Fibroblast of villous mesenchyme (primary cell): ENCODE data around the gene TGFBR3. TPM values are rescaled to one million over a fixed set of nuclear protein-coding genes. Genes with fewer than 3 reads are reported as not detected.

Experiments
- DNase-seq: peaks from one replicate; pipeline ENCODE4 v3.0.0-alpha.2; 2010; ENCODE audit warnings: low read depth
- H3K4me3 ChIP-seq: 2 replicates; pipeline ENCODE4 v1.5.1; 2011; ENCODE audit warnings: low read depth, mild to moderate bottlenecking, low read length
- CTCF ChIP-seq: IDR thresholded peaks from 2 replicates; pipeline ENCODE4 v1.5.1; 2012; ENCODE audit warnings: low read depth, mild to moderate bottlenecking, low read length; ENCODE audit not compliant: insufficient read depth
- total RNA-seq: library from RNA; depleted of rRNA; stranded (reverse); fragments of >200 nt; gene quantifications from 2 replicates; pipeline ENCODE4 v1.2.3, GENCODE V29; 2012

The TGFBR3 gene
- total RNA-seq, 1 donor: 17.7 TPM

DNA sequence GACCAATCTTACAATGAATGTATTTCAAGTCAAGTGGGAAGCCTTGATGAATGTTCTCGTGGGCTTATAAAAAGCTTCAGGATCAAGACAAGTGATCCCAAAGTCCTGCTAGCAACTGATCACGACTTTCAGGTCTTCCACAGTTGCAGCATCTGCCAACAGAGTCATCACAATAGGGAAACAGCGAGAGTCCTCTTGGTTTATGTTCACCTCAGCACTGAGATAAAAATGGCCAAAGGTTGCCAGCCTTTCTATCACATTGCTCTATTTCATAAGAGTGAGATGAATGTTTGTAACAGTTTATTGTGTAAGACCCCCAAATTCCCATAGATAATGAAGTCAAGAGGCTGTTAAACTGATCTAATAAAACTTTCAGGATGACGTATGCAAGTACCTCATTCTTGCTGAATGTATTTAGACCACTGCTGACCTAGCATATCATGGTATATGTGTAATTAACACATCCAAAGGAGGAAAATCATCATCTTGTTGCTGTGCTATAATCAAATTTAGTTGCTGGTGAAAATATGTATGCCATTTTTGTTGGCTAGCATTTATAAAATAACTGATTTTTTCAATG is 150.6 kb downstream of the TGFBR3 start:
- no peak for TF ChIP-seq CTCF
- H3K4me3 ChIP-seq: no peak overlapping the region
- DNase-seq: peak; percentile 91

- no peak overlapping the region for H3K4me3 ChIP-seq
- no peak for TF ChIP-seq CTCF
These were observed 151.2 kb downstream of the TGFBR3 start for GRCh38 chr1:91734761-91735160.

DNA sequence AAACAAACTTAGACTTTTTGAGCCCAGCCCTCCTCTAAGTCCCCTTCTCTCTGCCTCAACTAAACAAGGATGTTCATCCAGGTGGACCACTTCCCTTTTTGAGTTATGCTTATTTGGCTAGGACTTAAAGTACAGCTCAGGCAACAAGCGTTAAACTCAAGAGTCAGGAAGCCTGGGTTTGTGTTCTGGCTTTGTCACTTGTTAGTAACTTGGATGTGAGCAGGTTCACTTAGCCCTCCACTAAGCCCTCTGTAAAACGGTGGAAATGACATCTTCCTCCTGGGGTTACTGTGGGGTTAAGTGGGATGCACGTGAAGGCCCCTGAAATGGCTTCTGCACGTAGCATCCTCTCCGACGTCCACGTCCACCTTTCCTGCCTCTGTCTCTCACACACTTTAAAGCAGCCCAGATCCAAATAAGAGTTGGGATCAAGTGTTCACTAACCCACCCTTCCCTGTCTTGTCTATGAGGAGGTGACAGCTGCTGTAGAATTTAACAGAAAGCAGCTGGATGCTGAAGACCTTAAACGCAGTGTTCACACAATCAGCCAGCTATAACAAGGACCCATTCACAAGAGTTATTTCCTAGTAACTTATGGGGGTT is 152.7 kb downstream of the TGFBR3 start:
- no peak for DNase-seq
- H3K4me3 ChIP-seq: no peak overlapping the region
- TF ChIP-seq CTCF: no peak

More at GRCh38 chr1:91734761-91735160, 151.2 kb downstream of the TGFBR3 start:
- no peak for DNase-seq

DNA sequence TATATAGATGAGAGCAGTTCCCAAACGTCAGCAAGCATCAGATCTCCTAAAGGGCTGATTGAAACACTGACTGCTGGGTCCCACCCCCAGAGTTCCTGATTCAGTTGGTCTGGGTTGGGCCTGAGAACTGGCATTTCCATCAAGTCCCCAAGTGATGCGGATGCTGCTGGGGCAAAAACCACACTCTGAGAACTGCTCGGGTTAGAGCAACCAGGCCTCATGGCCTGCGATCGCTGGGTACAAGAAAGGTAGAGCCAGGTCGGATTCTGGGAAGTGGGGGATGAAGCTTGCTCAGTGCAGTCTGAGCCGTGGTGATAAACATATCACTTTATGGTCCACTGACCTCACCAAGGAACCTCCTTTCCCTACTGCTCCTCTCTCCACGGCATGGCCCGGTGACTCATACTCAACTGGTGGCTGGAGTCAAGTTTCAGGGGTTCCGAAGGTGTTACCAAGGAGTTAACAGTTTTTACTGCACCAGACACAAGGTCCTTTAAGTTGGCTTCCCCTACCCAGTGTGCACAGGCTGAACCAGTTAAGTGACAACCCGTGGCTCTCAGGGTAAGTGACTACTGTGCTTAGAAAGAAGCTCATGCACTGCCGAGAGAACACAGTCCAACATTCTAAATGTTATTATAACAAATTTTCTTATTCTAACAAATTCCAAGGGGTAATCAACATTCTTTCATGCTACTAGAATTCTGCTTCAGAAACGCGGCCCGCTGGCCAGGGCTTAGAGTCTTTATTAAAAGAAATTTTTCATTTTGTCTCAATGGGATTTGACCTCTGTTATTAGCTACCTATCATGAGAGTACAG is 153.5 kb downstream of the TGFBR3 start:
- peak; percentile 90 for DNase-seq
- no peak overlapping the region for H3K4me3 ChIP-seq
- TF ChIP-seq CTCF: no peak

- no peak for DNase-seq
- no peak overlapping the region for H3K4me3 ChIP-seq
- TF ChIP-seq CTCF: no peak
These were observed 154.1 kb downstream of the TGFBR3 start for GRCh38 chr1:91731815-91732214.

- peak; percentile 93 for DNase-seq
- no peak overlapping the region for H3K4me3 ChIP-seq
- no peak for TF ChIP-seq CTCF
These were observed 154.9 kb downstream of the TGFBR3 start for GRCh38 chr1:91730801-91731732.
